Testis (tissue), 2 donors: ENCODE measurements around the gene NDUFB6.

ENCODE experiments used
- POLR2A ChIP-seq: fragments of 450-650 bp; IDR thresholded peaks from one replicate; pipeline ENCODE4 v1.6.1; 2017; ENCODE audit warnings: antibody characterized with exemption, mild to moderate bottlenecking, moderate library complexity
- TF ChIP-seq, protein P1 (sequence below), 3 experiments: fragments of 450-650 bp in 2 of 3; fragments of 200-600 bp in 1 of 3; sonication (generic) in 1 of 3; IDR thresholded peaks; one replicate each; pipeline ENCODE4 v1.5.1; 2016 to 2019; ENCODE audit warnings: antibody characterized with exemption in 3 of 3, mild to moderate bottlenecking in 2 of 3, moderate library complexity in 1 of 3

- TF ChIP-seq, protein P1, sequence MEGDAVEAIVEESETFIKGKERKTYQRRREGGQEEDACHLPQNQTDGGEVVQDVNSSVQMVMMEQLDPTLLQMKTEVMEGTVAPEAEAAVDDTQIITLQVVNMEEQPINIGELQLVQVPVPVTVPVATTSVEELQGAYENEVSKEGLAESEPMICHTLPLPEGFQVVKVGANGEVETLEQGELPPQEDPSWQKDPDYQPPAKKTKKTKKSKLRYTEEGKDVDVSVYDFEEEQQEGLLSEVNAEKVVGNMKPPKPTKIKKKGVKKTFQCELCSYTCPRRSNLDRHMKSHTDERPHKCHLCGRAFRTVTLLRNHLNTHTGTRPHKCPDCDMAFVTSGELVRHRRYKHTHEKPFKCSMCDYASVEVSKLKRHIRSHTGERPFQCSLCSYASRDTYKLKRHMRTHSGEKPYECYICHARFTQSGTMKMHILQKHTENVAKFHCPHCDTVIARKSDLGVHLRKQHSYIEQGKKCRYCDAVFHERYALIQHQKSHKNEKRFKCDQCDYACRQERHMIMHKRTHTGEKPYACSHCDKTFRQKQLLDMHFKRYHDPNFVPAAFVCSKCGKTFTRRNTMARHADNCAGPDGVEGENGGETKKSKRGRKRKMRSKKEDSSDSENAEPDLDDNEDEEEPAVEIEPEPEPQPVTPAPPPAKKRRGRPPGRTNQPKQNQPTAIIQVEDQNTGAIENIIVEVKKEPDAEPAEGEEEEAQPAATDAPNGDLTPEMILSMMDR (IDR thresholded peaks at IDR 0.05): no peak
- TF ChIP-seq POLR2A: no peak
These were observed 31.2 kb upstream of the NDUFB6 start for GRCh38 chr9:32603914-32604852.
